IgD-negative memory B cell (primary cell): ENCODE data around the gene ZBTB18. TPM values are rescaled to one million over a fixed set of nuclear protein-coding genes. Genes with fewer than 3 reads are reported as not detected.

Experiments
- H3K27ac Mint-ChIP-seq, 3 donors: one replicate each; pipeline ENCODE4 v1.8.0; 2020 to 2022; ENCODE audit warnings: mild to moderate bottlenecking in 3 of 3, mixed read lengths in 3 of 3, moderate library complexity in 1 of 3
- H3K27me3 Mint-ChIP-seq: one replicate; pipeline ENCODE4 v1.8.0; 2021; ENCODE audit warnings: mixed read lengths
- H3K36me3 Mint-ChIP-seq: one replicate; pipeline ENCODE4 v1.8.0; 2020; ENCODE audit warnings: mild to moderate bottlenecking, mixed read lengths
- H3K4me1 Mint-ChIP-seq, 3 donors: one replicate each; pipeline ENCODE4 v1.8.0; 2020 to 2022; ENCODE audit warnings: mixed read lengths in 3 of 3, mild to moderate bottlenecking in 1 of 3
- H3K4me3 Mint-ChIP-seq, 4 donors: one replicate each; pipeline ENCODE4 v1.8.0; 2020 to 2022; ENCODE audit warnings: mild to moderate bottlenecking in 4 of 4, mixed read lengths in 4 of 4, moderate library complexity in 3 of 4
- H3K9me3 Mint-ChIP-seq, 3 donors: one replicate each; pipeline ENCODE4 v1.8.0; 2020 to 2021; ENCODE audit warnings: mixed read lengths in 3 of 3, mild to moderate bottlenecking in 1 of 3
- polyA plus RNA-seq: library from polyadenylated mRNA; unstranded; fragments of 300-500 nt; fragmentation: Illumina TruSeq; gene quantifications from one replicate; pipeline ENCODE4 v1.2.3, GENCODE V29; 2021

The ZBTB18 gene
- polyA plus RNA-seq, 1 donor from 2014 or later = 5.9 TPM

GRCh38 chr1:244062156-244062725 lies 11.2 kb downstream of the ZBTB18 start:
- peaks cover 0 to 4% (median 1%) of the 10 kb centered on the region in 3 donors for H3K4me1 Mint-ChIP-seq
- H3K27ac Mint-ChIP-seq = no peak overlapping the region
- no peaks in the 10 kb centered on the region for H3K36me3 Mint-ChIP-seq
- H3K27me3 Mint-ChIP-seq = peaks cover 3% of the 10 kb centered on the region
- H3K9me3 Mint-ChIP-seq = no peaks in the 10 kb centered on the region
- H3K4me3 Mint-ChIP-seq = no peak overlapping the region

- H3K4me1 Mint-ChIP-seq = peaks cover 0 to 2% (median 0%) of the 10 kb centered on the region in 3 donors
- H3K36me3 Mint-ChIP-seq = no peaks in the 10 kb centered on the region
- no peaks in the 10 kb centered on the region for H3K9me3 Mint-ChIP-seq
- no peak overlapping the region for H3K27ac Mint-ChIP-seq
- H3K4me3 Mint-ChIP-seq = no peak overlapping the region
- H3K27me3 Mint-ChIP-seq = peaks cover 6% of the 10 kb centered on the region
Observed at GRCh38 chr1:244063498-244063897, 12.4 kb downstream of the ZBTB18 start.

- peaks cover 8 to 9% (median 9%) of the 10 kb centered on the region in 3 donors for H3K4me1 Mint-ChIP-seq
- H3K27me3 Mint-ChIP-seq = peaks cover 6% of the 10 kb centered on the region
- no peak overlapping the region for H3K27ac Mint-ChIP-seq
- no peak overlapping the region for H3K4me3 Mint-ChIP-seq
- H3K9me3 Mint-ChIP-seq = no peaks in the 10 kb centered on the region
- no peaks in the 10 kb centered on the region for H3K36me3 Mint-ChIP-seq
Observed at GRCh38 chr1:244064621-244065020, 13.5 kb downstream of the ZBTB18 start.

GRCh38 chr1:244065063-244065793 lies 14.1 kb downstream of the ZBTB18 start:
- no peak overlapping the region for H3K4me3 Mint-ChIP-seq
- no peaks in the 10 kb centered on the region for H3K9me3 Mint-ChIP-seq
- peaks cover 8 to 12% (median 9%) of the 10 kb centered on the region in 3 donors for H3K4me1 Mint-ChIP-seq
- H3K36me3 Mint-ChIP-seq = peaks cover 2% of the 10 kb centered on the region
- H3K27me3 Mint-ChIP-seq = peaks cover 6% of the 10 kb centered on the region
- no peak overlapping the region for H3K27ac Mint-ChIP-seq

- Mint-ChIP-seq H3K4me1 (peaks cover 8 to 12% (median 9%) of the 10 kb centered on the region in 3 donors), H3K4me3 (no peak overlapping the region), H3K27ac (no peak overlapping the region), H3K9me3 (no peaks in the 10 kb centered on the region), H3K36me3 (peaks cover 2% of the 10 kb centered on the region), H3K27me3 (peaks cover 6% of the 10 kb centered on the region)
Observed at GRCh38 chr1:244065960-244066388, 14.9 kb downstream of the ZBTB18 start.

- Mint-ChIP-seq H3K4me3 (no peak overlapping the region), H3K27ac (no peak overlapping the region), H3K9me3 (no peaks in the 10 kb centered on the region), H3K36me3 (peaks cover 2% of the 10 kb centered on the region), H3K4me1 (peaks cover 8 to 12% (median 10%) of the 10 kb centered on the region in 3 donors), H3K27me3 (peaks cover 6% of the 10 kb centered on the region)
Observed at GRCh38 chr1:244066954-244067716, 16.1 kb downstream of the ZBTB18 start.

- H3K27ac Mint-ChIP-seq = no peak overlapping the region
- peak overlapping the region in 1 of 4 donors; percentile 25 for H3K4me3 Mint-ChIP-seq
- H3K4me1 Mint-ChIP-seq = peaks cover 9 to 17% (median 14%) of the 10 kb centered on the region in 3 donors
- H3K27me3 Mint-ChIP-seq = peaks cover 6% of the 10 kb centered on the region
- H3K36me3 Mint-ChIP-seq = peaks cover 4% of the 10 kb centered on the region
- no peaks in the 10 kb centered on the region for H3K9me3 Mint-ChIP-seq
Observed at GRCh38 chr1:244067893-244068292, 16.8 kb downstream of the ZBTB18 start.

GRCh38 chr1:244068567-244068966 lies 17.5 kb downstream of the ZBTB18 start:
- H3K27ac Mint-ChIP-seq = no peak overlapping the region
- peaks cover 6% of the 10 kb centered on the region for H3K27me3 Mint-ChIP-seq
- H3K4me1 Mint-ChIP-seq = peaks cover 10 to 18% (median 14%) of the 10 kb centered on the region in 3 donors
- H3K9me3 Mint-ChIP-seq = no peaks in the 10 kb centered on the region
- peaks cover 4% of the 10 kb centered on the region for H3K36me3 Mint-ChIP-seq
- H3K4me3 Mint-ChIP-seq = no peak overlapping the region

GRCh38 chr1:244069326-244069898 lies 18.3 kb downstream of the ZBTB18 start:
- Mint-ChIP-seq H3K27ac (peak overlapping the region in 1 of 3 donors; percentile 59), H3K9me3 (no peaks in the 10 kb centered on the region), H3K27me3 (peaks cover 6% of the 10 kb centered on the region), H3K36me3 (peaks cover 4% of the 10 kb centered on the region), H3K4me3 (no peak overlapping the region), H3K4me1 (peaks cover 18 to 23% (median 22%) of the 10 kb centered on the region in 3 donors)

- H3K36me3 Mint-ChIP-seq = peaks cover 4% of the 10 kb centered on the region
- H3K27ac Mint-ChIP-seq = peak overlapping the region; percentile 81 to 96 (median 87)
- no peaks in the 10 kb centered on the region for H3K9me3 Mint-ChIP-seq
- H3K27me3 Mint-ChIP-seq = peaks cover 1% of the 10 kb centered on the region
- H3K4me1 Mint-ChIP-seq = peaks cover 36 to 44% (median 42%) of the 10 kb centered on the region in 3 donors
- peak overlapping the region; percentile 80 to 95 (median 90) for H3K4me3 Mint-ChIP-seq
Observed at GRCh38 chr1:244074559-244075171, 23.6 kb downstream of the ZBTB18 start.

GRCh38 chr1:244075247-244075722 lies 24.2 kb downstream of the ZBTB18 start:
- Mint-ChIP-seq H3K36me3 (peaks cover 2% of the 10 kb centered on the region), H3K4me3 (peak overlapping the region; percentile 80 to 95 (median 90)), H3K27me3 (peaks cover 1% of the 10 kb centered on the region), H3K9me3 (no peaks in the 10 kb centered on the region), H3K27ac (peak overlapping the region; percentile 81 to 96 (median 87)), H3K4me1 (peaks cover 36 to 42% (median 40%) of the 10 kb centered on the region in 3 donors)

- H3K27ac Mint-ChIP-seq = peak overlapping the region in 2 of 3 donors; percentile 47 to 53
- peak overlapping the region in 1 of 4 donors; percentile 65 for H3K4me3 Mint-ChIP-seq
- peaks cover 5% of the 10 kb centered on the region for H3K27me3 Mint-ChIP-seq
- H3K9me3 Mint-ChIP-seq = no peaks in the 10 kb centered on the region
- H3K4me1 Mint-ChIP-seq = peaks cover 36 to 42% (median 40%) of the 10 kb centered on the region in 3 donors
- peaks cover 2% of the 10 kb centered on the region for H3K36me3 Mint-ChIP-seq
Observed at GRCh38 chr1:244076740-244077139, 25.7 kb downstream of the ZBTB18 start.

- H3K9me3 Mint-ChIP-seq = no peaks in the 10 kb centered on the region
- H3K27ac Mint-ChIP-seq = peak overlapping the region in 2 of 3 donors; percentile 27 to 53
- H3K4me3 Mint-ChIP-seq = peak overlapping the region; percentile 39 to 88 (median 71)
- H3K27me3 Mint-ChIP-seq = peaks cover 14% of the 10 kb centered on the region
- peaks cover 30 to 42% (median 40%) of the 10 kb centered on the region in 3 donors for H3K4me1 Mint-ChIP-seq
- no peaks in the 10 kb centered on the region for H3K36me3 Mint-ChIP-seq
Observed at GRCh38 chr1:244077473-244078220, 26.6 kb downstream of the ZBTB18 start.
